OCI-LY1 (cell line): ENCODE measurements around the gene MT4.

Source experiments
- H2AFZ ChIP-seq: fragments of 200-600 bp; sonication (generic), shearing (Covaris generic); 2 replicates; pipeline ENCODE4 v1.6.0; 2014; ENCODE audit warnings: antibody characterized with exemption, mild to moderate bottlenecking, low read length
- H3F3A ChIP-seq: fragments of 200-600 bp; sonication (generic), shearing (Covaris generic); 2 replicates; pipeline ENCODE4 v1.6.0; 2014; ENCODE audit warnings: mild to moderate bottlenecking, antibody characterized with exemption, low read length, moderate library complexity; ENCODE audit not compliant: insufficient read depth
- H3K27ac ChIP-seq: fragments of 200-600 bp; sonication (generic); 2 replicates; pipeline ENCODE4 v1.5.1; 2014; ENCODE audit warnings: low read length, mixed run types, mild to moderate bottlenecking, low read depth; ENCODE audit not compliant: poor library complexity, severe bottlenecking
- H3K27me3 ChIP-seq: fragments of 200-600 bp; sonication (generic); 2 replicates; pipeline ENCODE4 v1.6.0; 2014; ENCODE audit warnings: antibody characterized with exemption, mild to moderate bottlenecking, low read length, moderate library complexity; ENCODE audit not compliant: insufficient read depth
- H3K36me3 ChIP-seq: fragments of 200-600 bp; sonication (generic); 2 replicates; pipeline ENCODE4 v1.6.1; 2014; ENCODE audit warnings: mild to moderate bottlenecking, antibody characterized with exemption, low read length, moderate library complexity, mixed read lengths; ENCODE audit not compliant: insufficient read depth
- H3K4me1 ChIP-seq: fragments of 200-600 bp; sonication (generic); 2 replicates; pipeline ENCODE4 v1.5.1; 2014; ENCODE audit warnings: mild to moderate bottlenecking, low read length, moderate library complexity; ENCODE audit not compliant: insufficient read depth, severe bottlenecking
- H3K4me2 ChIP-seq: fragments of 200-600 bp; sonication (generic), shearing (Covaris generic); 2 replicates; pipeline ENCODE4 v1.6.1; 2014; ENCODE audit warnings: low read length
- H3K4me3 ChIP-seq: fragments of 200-600 bp; sonication (generic); 2 replicates; pipeline ENCODE4 v1.5.1; 2014; ENCODE audit warnings: low read length, low read depth, mild to moderate bottlenecking, mixed read lengths; ENCODE audit not compliant: poor library complexity, severe bottlenecking
- H3K79me2 ChIP-seq: fragments of 200-600 bp; shearing (Covaris generic); 2 replicates; pipeline ENCODE4 v1.6.1; 2016; ENCODE audit warnings: mixed run types, low read length, mixed read lengths; ENCODE audit not compliant: insufficient read depth
- H3K9ac ChIP-seq: fragments of 200-600 bp; sonication (generic), shearing (Covaris generic); 2 replicates; pipeline ENCODE4 v1.6.1; 2014; ENCODE audit warnings: mild to moderate bottlenecking, low read length, mixed read lengths
- H3K9me2 ChIP-seq: fragments of 200-600 bp; sonication (generic), shearing (Covaris generic); 2 replicates; pipeline ENCODE4 v1.6.1; 2014; ENCODE audit warnings: low read depth, mild to moderate bottlenecking, low read length, mixed read lengths
- H3K9me3 ChIP-seq: fragments of 200-600 bp; shearing (Covaris generic); 2 replicates; pipeline ENCODE4 v1.6.1; 2014; ENCODE audit warnings: low read length, mixed read lengths
- H4K20me1 ChIP-seq: fragments of 200-600 bp; sonication (generic), shearing (Covaris generic); 2 replicates; pipeline ENCODE4 v1.6.0; 2016; ENCODE audit warnings: mild to moderate bottlenecking, low read length; ENCODE audit not compliant: insufficient read depth
- EZH2 ChIP-seq: fragments of 200-600 bp; sonication (generic), shearing (Covaris generic); IDR thresholded peaks from 2 replicates; pipeline ENCODE4 v1.8.0; 2017; ENCODE audit warnings: borderline replicate concordance, mixed run types, mild to moderate bottlenecking, antibody characterized with exemption, low read length, moderate library complexity, mixed read lengths
- TF ChIP-seq, protein P1 (sequence below): fragments of 200-600 bp; sonication (generic), shearing (Covaris generic); IDR thresholded peaks from 2 replicates; pipeline ENCODE4 v1.5.1; 2017; ENCODE audit warnings: mild to moderate bottlenecking, antibody characterized with exemption, low read length, moderate library complexity, mixed read lengths

MT4 gene

DNA sequence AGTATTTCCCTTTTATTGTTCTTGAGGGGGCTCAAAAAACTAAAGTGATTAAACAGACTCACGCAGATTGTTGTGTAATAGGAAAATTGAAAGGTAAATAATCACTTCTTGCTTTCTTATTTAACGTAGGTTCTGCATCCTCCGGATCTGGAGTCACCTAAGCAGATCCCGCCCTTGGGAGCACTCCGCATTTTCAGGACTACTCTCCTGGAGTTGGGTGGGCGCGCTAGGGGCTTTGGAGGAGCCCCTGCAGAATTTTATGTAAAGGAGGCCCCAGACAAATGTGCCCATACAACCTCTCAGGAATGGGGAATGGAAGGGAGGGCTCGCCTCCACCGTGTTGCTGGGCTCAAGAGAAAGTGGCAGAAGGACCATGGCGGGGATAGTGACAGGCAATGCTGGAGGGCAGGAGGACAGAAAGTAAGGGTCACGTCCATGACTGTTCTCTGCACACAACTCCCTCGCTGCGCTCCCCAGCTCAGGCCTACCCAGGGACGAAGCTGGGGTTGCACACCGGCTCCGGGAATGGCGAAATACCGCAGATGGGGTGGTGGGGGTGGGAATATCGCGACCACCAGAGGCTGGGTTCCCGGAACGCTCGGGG is 51.8 kb downstream of the MT4 start:
- Histone ChIP-seq H3K79me2 (no peaks in the 10 kb centered on the region), H3F3A (no peaks in the 10 kb centered on the region), H3K9me2 (no peaks in the 10 kb centered on the region), H2AFZ (no peak overlapping the region), H3K4me3 (no peak overlapping the region), H3K9ac (no peak overlapping the region), H3K9me3 (no peaks in the 10 kb centered on the region), H3K4me2 (no peak overlapping the region), H3K36me3 (no peaks in the 10 kb centered on the region), H3K27me3 (no peaks in the 10 kb centered on the region), H4K20me1 (no peaks in the 10 kb centered on the region), H3K4me1 (no peaks in the 10 kb centered on the region), H3K27ac (no peak overlapping the region)
- TF ChIP-seq EZH2, result no peak
- TF ChIP-seq, protein P1, sequence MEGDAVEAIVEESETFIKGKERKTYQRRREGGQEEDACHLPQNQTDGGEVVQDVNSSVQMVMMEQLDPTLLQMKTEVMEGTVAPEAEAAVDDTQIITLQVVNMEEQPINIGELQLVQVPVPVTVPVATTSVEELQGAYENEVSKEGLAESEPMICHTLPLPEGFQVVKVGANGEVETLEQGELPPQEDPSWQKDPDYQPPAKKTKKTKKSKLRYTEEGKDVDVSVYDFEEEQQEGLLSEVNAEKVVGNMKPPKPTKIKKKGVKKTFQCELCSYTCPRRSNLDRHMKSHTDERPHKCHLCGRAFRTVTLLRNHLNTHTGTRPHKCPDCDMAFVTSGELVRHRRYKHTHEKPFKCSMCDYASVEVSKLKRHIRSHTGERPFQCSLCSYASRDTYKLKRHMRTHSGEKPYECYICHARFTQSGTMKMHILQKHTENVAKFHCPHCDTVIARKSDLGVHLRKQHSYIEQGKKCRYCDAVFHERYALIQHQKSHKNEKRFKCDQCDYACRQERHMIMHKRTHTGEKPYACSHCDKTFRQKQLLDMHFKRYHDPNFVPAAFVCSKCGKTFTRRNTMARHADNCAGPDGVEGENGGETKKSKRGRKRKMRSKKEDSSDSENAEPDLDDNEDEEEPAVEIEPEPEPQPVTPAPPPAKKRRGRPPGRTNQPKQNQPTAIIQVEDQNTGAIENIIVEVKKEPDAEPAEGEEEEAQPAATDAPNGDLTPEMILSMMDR, result no peak

DNA sequence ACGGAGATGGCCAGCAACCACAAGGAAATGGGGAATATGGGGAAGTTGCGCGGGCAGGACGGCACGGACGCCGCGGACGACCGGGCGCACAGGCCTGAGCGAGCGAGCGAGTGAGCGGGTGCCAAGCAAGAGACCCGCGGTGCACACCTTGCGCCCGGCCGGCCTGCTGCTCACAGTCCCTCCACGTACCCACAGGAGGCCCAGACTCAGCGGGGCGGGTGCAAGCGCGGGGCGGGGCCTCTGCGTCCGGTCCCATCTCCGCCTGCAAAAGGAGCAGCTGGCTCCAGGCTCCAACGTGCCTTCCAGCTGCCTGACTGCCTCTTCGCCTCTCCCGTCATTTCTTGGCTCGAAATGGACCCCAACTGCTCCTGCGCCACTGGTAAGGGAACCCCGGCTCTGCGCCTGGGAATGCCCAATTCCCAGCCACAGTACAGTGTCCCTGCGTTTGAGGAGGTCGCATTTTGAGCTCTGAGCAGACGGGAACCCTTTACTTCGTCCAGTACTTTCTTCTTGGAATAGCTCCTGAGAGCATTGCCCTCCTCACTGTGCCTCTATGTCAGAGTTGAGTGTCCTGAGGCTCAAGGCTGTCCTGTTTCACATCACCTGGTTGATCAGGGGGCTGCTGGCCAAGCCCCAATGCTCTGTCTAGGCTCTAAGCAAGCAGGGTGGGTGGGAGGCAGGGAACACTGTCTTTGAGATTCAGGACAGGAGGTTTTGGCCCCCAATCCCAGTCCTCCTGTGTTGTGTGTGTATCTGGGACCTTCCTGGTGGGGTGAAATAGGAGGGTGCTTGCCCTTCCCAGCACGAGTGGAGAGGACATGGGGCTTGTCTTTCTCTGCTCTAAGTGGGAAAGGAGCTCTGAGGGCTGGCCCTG is 52.6 kb downstream of the MT4 start:
- TF ChIP-seq, protein P1, result no peak
- TF ChIP-seq EZH2, result no peak
- no peaks in the 10 kb centered on the region for H3K9me2 ChIP-seq
- no peak overlapping the region for H3K9ac ChIP-seq
- H3K27me3 ChIP-seq, result no peaks in the 10 kb centered on the region
- H2AFZ ChIP-seq, result no peak overlapping the region
- H3K4me1 ChIP-seq, result no peaks in the 10 kb centered on the region
- H3F3A ChIP-seq, result no peaks in the 10 kb centered on the region
- H3K4me2 ChIP-seq, result no peak overlapping the region
- no peak overlapping the region for H3K4me3 ChIP-seq
- H3K27ac ChIP-seq, result no peak overlapping the region
- no peaks in the 10 kb centered on the region for H3K9me3 ChIP-seq
- no peaks in the 10 kb centered on the region for H4K20me1 ChIP-seq
- H3K79me2 ChIP-seq, result no peaks in the 10 kb centered on the region
- no peaks in the 10 kb centered on the region for H3K36me3 ChIP-seq

DNA sequence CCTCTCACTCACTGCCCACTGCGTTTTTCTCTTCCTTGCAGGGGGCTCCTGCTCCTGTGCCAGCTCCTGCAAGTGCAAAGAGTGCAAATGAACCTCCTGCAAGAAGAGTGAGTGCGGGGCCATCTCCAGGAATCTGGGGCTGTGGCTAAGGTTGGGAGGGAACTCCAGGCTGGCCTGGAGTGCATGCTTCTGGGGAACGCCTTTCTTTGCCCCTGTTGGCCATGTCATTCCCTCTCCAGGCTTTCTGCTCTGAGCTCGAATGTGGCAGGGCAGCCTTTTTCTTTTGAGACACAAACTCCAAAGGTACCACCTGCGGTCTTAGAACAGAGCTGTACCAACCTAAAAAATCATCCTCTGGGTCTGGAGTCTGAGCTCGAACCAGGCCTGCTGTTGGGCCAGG is 53.3 kb downstream of the MT4 start:
- H3K36me3 ChIP-seq, result no peaks in the 10 kb centered on the region
- no peaks in the 10 kb centered on the region for H3K79me2 ChIP-seq
- no peak overlapping the region for H3K4me3 ChIP-seq
- no peak overlapping the region for H3K9ac ChIP-seq
- no peak overlapping the region for H3K4me2 ChIP-seq
- TF ChIP-seq EZH2, result no peak
- TF ChIP-seq, protein P1, result no peak
- no peaks in the 10 kb centered on the region for H3K9me3 ChIP-seq
- H2AFZ ChIP-seq, result no peak overlapping the region
- no peak overlapping the region for H3K27ac ChIP-seq
- H3K9me2 ChIP-seq, result no peaks in the 10 kb centered on the region
- H3F3A ChIP-seq, result no peaks in the 10 kb centered on the region
- no peaks in the 10 kb centered on the region for H4K20me1 ChIP-seq
- no peaks in the 10 kb centered on the region for H3K4me1 ChIP-seq
- no peaks in the 10 kb centered on the region for H3K27me3 ChIP-seq
